A549 treated with CpdA at 1 μM for 4 hours (cell line): ENCODE measurements around the gene CFAP126. TPM values are rescaled to one million over a fixed set of nuclear protein-coding genes. Genes with fewer than 3 reads are reported as not detected.

Experiments used
- total RNA-seq: library from RNA; stranded (reverse); fragments of 200-300 nt; extraction: Qiagen RNA extraction; gene quantifications from 5 replicates; pipeline ENCODE4 v1.2.3, GENCODE V29; 2022; ENCODE audit warnings: low read depth

The CFAP126 gene, protein sequence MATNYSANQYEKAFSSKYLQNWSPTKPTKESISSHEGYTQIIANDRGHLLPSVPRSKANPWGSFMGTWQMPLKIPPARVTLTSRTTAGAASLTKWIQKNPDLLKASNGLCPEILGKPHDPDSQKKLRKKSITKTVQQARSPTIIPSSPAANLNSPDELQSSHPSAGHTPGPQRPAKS
- 0.14 to 0.36 TPM (median 0.25 TPM) in 3 of 5 replicates, not detected in the others for total RNA-seq

GRCh38 chr1:161367684-161368400 is at the start of gene CFAP126:
Gene CFAP126, minus strand, starts transcription at chr1:161367876. Its CDS starts 8 bp downstream, at chr1:161367868.

Other genes with a start within 250 kb of the CFAP126 start
- gene PFDN2, start 249.8 kb downstream of the CFAP126 start, total RNA-seq = 121 to 142 TPM (median 125 TPM) in 5 replicates
- 29.0 to 36.5 TPM (median 33.2 TPM) in 5 replicates for gene NIT1, start 249.8 kb downstream of the CFAP126 start, total RNA-seq
- gene DEDD, start 235.2 kb downstream of the CFAP126 start, total RNA-seq = 23.0 to 33.3 TPM (median 32.4 TPM) in 5 replicates
- gene UFC1, start 213.9 kb downstream of the CFAP126 start, total RNA-seq = 92.8 to 141 TPM (median 93.5 TPM) in 5 replicates
- 18.2 to 26.4 TPM (median 23.5 TPM) in 5 replicates for gene USP21, start 208.4 kb downstream of the CFAP126 start, total RNA-seq
- gene PPOX, start 201.4 kb downstream of the CFAP126 start, total RNA-seq = 12.9 to 16.4 TPM (median 14.2 TPM) in 5 replicates
- gene B4GALT3, start 190.4 kb downstream of the CFAP126 start, total RNA-seq = 25.3 to 32.6 TPM (median 30.6 TPM) in 5 replicates
- 0.01 TPM in 1 of 5 replicates, not detected in the others for gene ADAMTS4, start 168.8 kb downstream of the CFAP126 start, total RNA-seq
- gene NDUFS2, start 165.5 kb downstream of the CFAP126 start, total RNA-seq = 79.3 to 107 TPM (median 81.5 TPM) in 5 replicates
- gene FCER1G, start 152.6 kb downstream of the CFAP126 start, total RNA-seq = 0.18 TPM in 1 of 5 replicates, not detected in the others
- gene APOA2, start 144.2 kb downstream of the CFAP126 start, total RNA-seq = 4.4 TPM in 1 of 5 replicates, not detected in the others
- gene TOMM40L, start 141.8 kb downstream of the CFAP126 start, total RNA-seq = 9.7 to 11.4 TPM (median 11.1 TPM) in 5 replicates
- gene NR1I3, start 129.7 kb downstream of the CFAP126 start, total RNA-seq = 0.03 TPM in 1 of 5 replicates, not detected in the others
- gene PCP4L1, start 109.1 kb downstream of the CFAP126 start, total RNA-seq = 0.07 to 0.10 TPM (median 0.09 TPM) in 3 of 5 replicates, not detected in the others
- gene MPZ, start 57.9 kb downstream of the CFAP126 start, total RNA-seq = 0.15 to 0.32 TPM (median 0.21 TPM) in 5 replicates
- 235 to 259 TPM (median 245 TPM) in 5 replicates for gene SDHC, start 53.5 kb downstream of the CFAP126 start, total RNA-seq
- not detected in 5 replicates for gene FCGR2A, start 137.6 kb upstream of the CFAP126 start, total RNA-seq
- 1.4 to 11.8 TPM (median 3.5 TPM) in 5 replicates for gene HSPA6, start 156.7 kb upstream of the CFAP126 start, total RNA-seq
- gene FCGR3A, start 181.9 kb upstream of the CFAP126 start, total RNA-seq = not detected in 5 replicates